Hematopoietic multipotent progenitor cell treated with erythropoietin and hydrocortisone succinate and interleukin-3 and kit ligand, for 17 days (in vitro differentiated cells): ENCODE results near the gene CBX2.

ENCODE experiments used
- DNase-seq: peaks from one replicate; pipeline ENCODE4 v3.0.0-alpha.2; 2015; ENCODE audit warnings: low spot score

CBX2 gene

GRCh38 chr17:79777894-79778503, at the start of gene CBX2:
Gene CBX2 (plus strand): TSS chr17:79778148. CDS start chr17:79778236, 88 bp downstream.
- DNase-seq: peak; percentile 66

GRCh38 chr17:79728169-79728907, 49.6 kb upstream of the CBX2 start:
- DNase-seq: peak; percentile 78

GRCh38 chr17:79728908-79729471, 49.0 kb upstream of the CBX2 start:
- DNase-seq: no peak

- no peak for DNase-seq
Measured at GRCh38 chr17:79729761-79730160, 48.2 kb upstream of the CBX2 start.

DNA sequence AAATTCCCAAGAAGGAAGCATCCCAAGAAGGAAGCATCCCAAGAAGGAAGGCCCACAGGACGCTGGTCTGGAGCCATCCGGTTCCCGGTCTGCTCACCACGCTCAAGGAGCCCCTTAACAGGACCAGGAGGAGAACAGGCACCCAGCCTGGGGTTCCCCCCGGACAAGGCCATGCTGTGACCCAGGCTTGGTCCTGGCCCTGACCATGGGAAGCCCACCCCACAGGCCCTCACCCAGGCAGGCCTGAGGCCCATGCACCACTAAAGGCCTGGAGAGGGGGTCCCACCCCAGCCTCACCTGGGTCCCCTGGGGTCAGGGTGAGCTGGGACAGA, 47.5 kb upstream of the CBX2 start:
- no peak for DNase-seq

DNA sequence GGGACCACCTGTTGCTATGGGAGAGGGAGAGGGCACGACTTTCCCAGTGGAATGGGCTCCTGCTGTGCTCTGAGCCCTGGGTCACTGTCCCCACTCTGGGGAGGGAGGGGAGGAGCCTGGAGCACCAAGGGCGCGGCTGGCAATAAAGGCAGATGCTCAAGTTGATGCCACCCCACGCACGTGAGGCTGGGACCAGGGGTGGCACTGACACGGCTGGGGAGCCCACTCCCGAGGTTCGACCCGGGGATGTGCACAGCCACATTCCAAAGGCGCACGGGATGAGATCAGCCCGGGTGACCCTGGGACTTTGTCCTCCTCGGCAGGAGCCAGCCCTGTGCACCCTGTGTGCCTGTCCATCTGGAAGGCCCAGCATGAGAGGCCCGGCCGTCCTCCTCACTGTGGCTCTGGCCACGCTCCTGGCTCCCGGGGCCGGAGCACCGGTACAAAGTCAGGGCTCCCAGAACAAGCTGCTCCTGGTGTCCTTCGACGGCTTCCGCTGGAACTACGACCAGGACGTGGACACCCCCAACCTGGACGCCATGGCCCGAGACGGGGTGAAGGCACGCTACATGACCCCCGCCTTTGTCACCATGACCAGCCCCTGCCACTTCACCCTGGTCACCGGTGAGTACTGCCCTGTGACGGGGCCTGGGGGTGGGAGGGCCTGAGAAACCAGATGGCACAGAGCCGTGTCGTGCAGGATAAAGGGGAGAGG, 47.0 kb upstream of the CBX2 start, which contains the start of gene ENPP7:
Gene ENPP7, plus strand, starts transcription at position 175 of the 715 bp plus-strand sequence. Its CDS starts 197 bp downstream, at position 372.
- no peak for DNase-seq

DNA sequence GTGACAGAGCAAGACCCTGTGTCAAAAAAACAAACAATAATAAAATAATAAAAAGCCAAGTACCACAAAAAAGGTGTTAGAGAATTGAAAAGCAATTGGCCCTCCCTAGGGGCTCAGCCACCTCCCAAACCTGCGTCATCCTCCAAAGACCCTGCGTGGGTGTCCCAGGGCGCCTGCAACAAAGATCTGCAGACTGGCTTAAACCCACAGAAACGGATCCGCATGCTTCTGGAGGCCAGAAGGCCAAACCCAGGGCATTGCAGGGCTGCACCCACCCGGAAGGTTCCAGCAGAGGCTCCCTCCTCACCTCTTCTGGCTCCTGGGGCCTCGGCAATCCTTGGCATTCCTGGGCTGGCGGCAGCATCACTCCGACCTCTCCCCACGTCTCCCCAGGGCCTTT, 45.7 kb upstream of the CBX2 start:
- no peak for DNase-seq

GRCh38 chr17:79732804-79733691, 44.9 kb upstream of the CBX2 start:
- no peak for DNase-seq

DNA sequence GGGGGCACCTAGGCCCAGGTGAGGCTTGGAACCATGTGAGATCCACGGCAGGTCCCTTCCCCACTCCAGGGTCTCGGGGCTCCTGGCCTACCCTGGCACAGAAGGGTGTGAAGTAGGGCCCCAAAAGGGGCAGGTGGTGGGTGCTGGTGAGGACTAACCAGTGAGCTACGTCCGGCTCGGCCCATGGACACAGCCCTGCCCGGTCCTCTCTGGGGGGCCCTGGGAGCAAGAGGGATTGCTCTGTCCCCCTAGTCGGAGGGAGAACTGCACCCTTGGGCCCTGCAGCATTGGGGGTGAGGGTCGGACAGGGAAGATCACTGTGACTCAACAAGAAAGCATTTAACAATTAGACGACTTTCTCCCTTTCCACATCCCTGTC, 44.3 kb upstream of the CBX2 start:
- no peak for DNase-seq

GRCh38 chr17:79735096-79735495, 42.9 kb upstream of the CBX2 start:
- no peak for DNase-seq

DNA sequence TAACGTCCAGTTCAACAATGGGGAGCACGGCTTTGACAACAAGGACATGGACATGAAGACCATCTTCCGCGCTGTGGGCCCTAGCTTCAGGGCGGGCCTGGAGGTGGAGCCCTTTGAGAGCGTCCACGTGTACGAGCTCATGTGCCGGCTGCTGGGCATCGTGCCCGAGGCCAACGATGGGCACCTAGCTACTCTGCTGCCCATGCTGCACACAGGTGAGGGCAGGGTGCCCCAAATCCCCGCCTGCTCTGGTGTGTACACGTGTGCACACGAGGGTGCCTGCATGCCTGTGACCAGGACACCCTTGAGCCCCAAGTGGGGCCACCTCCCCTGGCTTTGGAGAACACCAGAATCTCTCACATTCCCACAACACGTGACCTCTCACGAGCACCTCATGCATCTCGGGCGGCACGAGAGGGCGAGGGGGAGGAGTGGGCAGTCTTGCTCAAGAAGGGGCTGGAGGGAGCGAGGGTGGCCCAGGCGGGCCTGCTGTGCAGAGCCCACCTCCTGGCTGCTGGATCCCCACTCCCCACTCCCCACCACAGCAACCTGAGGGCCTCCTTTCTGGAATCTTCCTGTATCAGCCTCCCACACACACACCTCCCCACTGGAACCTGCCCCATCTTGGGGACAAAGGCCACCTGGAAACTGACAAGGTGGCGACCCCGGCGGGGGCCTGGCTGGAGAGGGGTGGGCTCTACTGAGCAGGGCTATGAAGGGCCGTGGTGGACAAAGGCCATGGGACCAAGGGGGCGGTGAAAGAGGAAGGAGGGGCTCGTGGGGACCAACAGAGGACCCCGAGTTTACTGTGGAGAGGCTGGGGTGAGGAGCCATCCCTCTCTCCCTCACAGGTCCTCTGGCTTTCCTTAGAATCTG, 40.7 kb upstream of the CBX2 start:
- DNase-seq: no peak

GRCh38 chr17:79737922-79738578, 39.9 kb upstream of the CBX2 start:
- DNase-seq: no peak

- no peak for DNase-seq
Measured at GRCh38 chr17:79738643-79739042, 39.3 kb upstream of the CBX2 start.

GRCh38 chr17:79739148-79740062, 38.5 kb upstream of the CBX2 start:
- DNase-seq: no peak

- no peak for DNase-seq
Measured at GRCh38 chr17:79740413-79740812, 37.5 kb upstream of the CBX2 start.

GRCh38 chr17:79741401-79741750, 36.6 kb upstream of the CBX2 start:
- no peak for DNase-seq

GRCh38 chr17:79741751-79742588, 36.0 kb upstream of the CBX2 start:
- peak; percentile 37 for DNase-seq

DNA sequence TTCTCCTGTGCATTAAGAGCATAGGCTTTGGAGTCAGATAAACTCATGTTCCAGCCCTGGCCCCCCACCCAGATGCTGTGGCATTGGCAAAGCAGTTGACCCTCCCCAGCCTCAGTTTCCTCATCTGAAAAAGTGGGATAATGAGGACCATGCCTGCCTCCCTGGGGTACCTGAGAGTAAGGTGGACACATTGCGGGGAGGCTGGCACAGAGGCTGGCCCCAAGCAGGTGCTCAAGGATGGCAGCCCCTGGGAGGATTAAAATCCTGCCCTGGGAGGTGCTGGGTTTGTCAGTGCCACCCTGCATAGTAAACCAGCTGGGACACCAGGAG, 35.4 kb upstream of the CBX2 start:
- DNase-seq: no peak
